DMS 273 treated with DMSO at 0.1 percent for 48 hours (cell line): Measurements from ENCODE around the gene SEC16B.

Source experiments
- DNase-seq: peaks from one replicate; lab custom pipeline; 2025; lab: John Stamatoyannopoulos, UW

The SEC16B gene

DNA sequence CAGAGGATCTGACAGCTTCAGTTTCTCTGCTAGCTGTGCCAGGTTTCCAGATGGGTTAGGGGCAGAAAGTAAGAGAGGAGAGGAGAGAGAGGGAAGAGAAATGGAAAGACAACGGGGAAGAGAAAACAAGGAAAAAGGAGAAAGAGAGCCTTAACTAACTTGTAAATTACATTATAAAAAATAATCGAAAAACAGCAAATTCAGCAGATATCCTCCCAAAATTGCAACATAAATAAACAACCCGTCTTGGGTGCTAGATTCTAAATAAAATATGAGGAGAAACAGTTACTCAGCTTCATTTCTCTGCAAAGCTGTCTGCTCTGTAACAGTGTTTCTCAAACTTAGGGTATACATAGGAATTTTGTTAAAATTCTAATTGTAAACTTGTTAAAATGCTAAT is 29.2 kb downstream of the SEC16B start:
- no peak for DNase-seq

DNA sequence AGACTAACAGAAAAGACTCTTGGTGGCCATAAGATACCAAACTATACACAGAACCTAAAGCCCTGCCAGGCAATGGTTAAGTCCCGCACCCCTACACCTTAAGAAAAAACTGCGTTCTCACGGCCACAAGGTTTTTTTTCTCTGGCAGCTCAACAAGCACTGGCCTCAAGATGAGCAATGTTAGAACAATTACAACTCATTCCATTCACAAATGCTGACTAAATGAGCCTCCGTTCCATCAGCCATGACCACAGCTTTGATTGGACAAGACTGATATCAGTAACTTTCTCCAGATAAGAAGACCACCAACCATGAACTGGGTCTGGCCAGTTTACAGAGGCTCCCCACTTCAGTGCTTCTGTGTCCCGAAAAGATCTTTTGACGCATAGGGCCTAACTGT is 31.9 kb downstream of the SEC16B start:
- no peak for DNase-seq

DNA sequence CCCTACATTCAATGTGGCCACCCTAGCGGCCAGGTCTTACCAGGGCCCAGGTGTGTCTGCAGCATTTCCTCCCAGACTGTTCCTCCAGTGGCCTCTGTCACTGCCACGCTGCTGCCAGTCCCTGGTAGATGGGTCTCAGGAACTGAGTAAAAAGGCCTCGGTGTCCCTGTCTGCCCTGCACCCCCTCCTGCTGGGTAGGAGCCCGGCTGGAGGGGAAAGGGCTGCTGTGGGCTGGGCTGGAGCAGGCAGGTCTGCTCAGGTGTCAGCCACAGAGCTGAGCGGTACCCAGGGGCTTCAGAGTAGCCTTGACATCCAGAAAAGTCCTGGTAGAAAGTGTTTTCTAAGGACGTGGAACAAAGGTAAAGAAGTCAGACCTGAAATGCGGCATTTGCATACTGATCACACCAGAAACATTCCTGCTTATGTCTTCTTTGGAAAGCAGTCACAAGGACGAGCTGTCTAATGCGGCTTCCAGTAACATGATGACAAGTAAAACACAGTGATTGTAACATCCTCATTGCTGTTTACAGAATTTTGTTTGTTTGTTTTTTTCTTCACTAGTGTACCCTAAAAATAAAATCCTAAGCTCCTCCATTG is 32.6 kb downstream of the SEC16B start:
- DNase-seq, result no peak

DNA sequence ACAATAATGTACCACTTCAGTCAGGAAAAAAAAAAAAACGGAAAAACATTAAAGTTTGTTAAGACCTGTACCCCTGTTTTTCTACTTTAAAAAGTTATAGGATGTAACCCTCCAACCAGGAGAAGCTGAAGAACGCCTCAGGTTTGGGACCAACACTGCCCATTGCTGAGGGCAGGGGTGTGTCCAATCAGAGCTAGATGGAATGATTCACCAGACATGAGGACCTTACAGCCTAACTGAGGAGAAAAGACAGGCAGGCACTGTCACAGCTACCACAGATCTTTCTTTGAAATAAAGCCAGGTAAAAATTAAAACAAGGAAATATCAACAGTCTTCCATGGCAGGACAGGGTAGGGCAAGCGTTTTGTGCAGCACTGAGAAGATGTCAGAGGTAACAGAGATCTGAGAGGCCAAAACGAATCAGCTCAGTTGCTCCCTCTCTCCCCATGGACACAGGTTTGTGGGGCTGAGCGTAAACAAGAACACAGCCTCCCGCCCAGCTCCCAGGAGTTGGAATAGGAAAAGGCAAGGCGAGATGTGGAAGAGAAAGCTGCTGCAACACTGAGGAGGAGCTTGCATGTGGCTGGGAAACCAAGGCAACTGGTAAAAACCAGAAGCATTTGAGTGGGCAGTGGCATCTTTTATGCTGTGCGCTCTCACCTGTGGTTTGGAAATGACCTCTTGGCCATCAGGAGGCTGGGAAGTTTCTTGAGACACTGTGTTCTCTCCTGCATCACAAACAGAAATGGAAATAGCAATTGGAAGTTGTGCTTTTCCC is 34.0 kb downstream of the SEC16B start:
- DNase-seq, result no peak

DNA sequence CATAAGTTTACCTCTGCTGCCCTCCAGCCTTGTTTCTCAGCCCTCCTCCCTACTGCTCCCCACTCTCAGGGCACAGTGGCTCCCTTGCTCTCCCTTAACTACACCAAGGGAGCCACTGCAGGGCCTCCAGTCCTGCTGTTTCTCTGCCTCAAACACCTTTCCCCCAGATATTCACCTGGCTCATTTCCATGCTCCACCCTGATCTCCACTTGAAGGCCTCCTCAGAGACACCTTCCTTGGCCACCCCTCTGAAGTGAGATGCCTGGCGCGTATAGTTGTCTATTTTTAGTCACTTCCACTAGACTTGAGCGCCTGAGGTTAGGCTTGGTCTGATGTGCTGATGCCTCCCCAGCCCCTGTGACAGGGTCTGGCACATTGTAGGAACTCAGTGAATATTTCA is 34.9 kb downstream of the SEC16B start:
- DNase-seq, result no peak

DNA sequence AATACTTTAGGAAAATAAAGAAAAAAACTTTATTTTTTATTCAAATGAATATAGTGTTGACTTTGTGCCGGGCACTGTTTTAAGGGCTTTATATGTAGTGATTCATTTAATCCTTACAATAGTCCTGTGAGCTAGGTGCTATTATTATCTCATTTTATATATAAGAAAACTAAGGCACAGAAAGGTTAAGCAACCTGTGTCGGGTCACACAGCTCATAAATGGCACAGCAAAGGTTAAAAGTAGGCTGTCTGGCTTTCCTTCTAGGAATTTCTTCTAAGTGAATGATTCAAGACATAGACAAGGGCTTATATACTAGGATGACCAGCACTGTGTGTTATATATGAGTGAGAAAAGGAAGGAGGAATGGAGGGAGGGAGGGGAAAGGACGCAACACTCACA is 35.4 kb downstream of the SEC16B start:
- no peak for DNase-seq

DNA sequence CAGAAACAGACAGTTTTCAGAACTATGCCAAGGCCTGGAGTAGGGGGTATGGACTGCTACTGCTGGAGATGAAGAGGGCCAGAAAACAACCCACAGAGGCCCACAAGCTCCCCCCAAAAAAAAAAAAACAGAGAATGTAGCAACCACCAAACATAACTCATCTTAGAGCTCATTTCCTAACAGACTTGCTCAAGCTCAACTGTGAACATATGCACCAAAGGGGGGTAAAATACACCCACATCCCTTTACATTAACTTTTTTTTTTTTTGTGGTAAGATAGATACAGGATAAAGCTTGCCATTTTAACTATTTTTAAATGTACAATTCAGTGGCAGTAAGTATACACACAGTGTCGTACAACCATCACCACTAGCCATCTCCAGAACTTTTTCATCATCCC is 36.0 kb downstream of the SEC16B start:
- DNase-seq, result no peak

DNA sequence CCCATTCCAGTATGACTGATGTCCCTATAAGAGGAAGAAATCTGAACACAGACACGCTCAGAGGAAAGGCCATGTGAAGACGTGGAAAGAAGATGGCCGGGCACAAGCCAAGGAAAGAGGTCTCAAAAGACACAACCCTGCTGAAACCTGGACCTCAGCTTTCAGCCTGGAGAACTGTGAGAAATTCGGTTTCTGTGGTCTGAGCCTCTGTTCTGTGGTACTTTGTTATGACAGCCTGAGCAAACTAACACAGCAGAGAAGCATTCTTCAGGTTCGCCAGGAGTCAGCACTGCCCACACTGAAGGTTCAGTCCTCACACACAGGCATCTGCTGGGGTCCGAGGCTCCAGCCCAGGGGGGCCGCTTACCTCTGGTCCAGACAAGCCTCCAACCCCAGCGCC is 37.7 kb downstream of the SEC16B start:
- no peak for DNase-seq

DNA sequence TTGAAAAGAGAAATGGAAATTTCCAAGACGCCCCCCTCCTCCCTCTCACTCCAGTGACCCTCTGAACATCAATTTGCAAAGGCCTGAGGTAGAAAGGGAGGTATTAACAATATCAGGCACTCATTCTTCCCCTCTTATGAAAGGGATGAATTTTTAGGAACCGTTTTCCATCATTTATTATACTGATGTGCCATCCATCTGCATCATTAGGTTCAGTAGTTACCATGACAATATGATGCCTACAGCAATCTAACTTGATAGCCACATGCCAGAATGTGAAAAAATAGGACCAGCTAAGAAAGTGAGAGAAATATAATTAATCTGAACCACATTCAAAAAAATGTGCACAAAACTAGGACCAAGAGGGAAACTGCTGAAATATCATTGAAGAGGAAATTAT is 40.9 kb downstream of the SEC16B start:
- no peak for DNase-seq

DNA sequence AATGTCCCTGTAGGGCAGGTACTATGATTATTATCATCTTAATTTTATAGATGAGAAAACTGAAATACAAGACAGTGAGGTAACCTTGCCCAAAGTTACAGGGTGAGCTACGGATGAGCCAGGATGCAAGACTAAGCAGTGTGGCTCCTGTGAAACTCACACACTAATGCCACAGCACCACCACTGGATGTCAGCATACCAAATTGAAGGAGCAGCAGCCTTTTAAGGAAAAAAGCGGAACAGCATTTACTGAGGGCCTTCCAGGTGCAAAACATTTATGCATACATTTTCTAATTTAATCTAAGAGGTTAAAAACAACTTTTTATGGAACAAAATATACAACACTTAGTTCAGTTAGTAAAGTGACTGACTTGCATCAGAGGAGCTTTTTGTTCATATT is 41.7 kb downstream of the SEC16B start:
- no peak for DNase-seq

DNA sequence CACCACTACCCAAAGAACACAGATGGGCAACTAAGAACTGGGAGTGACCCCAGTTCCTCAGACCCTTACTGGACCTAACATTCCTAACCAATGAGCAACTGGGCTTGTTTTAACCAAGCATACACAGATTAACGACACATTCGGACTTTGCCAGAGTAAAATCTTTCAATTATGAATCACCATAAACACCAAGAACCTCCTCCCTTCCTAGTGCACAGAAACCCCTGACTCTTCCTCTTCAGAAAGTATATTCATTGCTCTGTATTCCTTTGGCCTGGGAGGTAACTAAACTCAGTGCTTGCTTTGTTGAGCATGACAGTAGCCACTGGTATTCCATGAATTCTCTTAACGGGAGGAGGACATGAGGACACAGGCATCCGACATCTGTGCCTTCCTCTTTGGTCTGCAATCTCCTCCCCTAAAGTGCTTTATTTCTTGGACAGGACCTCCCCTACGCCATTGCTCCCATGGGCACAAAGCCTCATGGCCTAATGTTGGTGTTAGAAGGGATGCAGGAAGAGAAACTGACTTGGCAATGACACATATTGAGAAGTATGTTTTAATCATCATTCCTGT is 42.7 kb downstream of the SEC16B start:
- no peak for DNase-seq

DNA sequence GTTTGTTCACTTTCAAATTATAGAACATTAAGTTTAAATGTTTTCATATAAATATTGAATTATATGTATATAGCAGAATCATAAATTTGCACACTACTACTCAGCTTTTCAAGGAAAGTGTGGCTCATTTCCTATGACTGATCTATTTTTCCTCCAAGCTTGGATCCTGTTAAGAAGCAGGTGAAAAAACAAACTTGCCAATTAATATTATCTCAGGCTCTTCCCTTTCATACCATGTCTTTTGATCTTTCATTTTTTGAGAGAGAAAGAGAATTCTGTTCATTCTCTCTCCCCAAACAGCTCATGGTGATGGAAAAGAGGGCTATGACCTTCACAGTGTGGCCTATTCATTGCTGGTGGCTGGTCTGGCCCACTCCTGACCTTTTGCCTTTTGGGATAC is 43.7 kb downstream of the SEC16B start:
- no peak for DNase-seq

DNA sequence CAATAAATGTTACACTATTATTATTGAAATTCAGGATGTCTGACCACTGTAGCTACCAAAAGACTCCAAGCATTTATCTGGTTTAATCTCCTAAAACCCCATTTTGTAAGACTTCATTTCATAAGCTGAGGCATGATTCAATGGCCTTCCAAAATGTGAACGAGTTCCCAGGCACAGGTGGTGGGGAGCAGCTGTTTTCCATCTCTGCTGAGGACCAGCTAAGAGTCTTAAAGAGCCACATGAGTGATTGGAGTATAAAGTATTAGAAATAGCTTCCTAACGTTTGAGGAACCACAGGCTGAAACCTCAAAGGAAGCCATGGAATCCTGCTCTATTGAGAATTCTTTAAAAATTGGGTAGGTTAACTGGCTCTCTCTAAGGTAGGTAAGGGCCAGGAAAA is 44.9 kb downstream of the SEC16B start:
- no peak for DNase-seq

DNA sequence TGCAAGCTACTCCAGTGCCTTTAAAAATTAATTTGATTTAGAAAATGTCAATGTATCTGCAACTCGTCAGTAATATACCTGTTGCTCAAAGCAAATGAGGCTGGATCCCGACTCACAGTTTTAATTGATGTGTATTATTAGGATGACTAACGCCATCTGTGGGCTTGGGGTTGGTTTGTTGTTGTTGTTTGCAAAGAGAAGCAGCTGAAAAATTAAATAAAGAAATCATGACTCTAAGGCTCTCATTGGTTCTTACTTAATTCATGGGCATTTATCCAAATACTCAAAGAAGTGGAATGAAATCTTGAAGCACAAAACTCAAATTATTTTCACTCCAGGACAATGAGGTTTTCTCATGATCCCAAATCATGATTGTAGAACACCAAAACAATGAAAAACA is 46.4 kb downstream of the SEC16B start:
- no peak for DNase-seq

DNA sequence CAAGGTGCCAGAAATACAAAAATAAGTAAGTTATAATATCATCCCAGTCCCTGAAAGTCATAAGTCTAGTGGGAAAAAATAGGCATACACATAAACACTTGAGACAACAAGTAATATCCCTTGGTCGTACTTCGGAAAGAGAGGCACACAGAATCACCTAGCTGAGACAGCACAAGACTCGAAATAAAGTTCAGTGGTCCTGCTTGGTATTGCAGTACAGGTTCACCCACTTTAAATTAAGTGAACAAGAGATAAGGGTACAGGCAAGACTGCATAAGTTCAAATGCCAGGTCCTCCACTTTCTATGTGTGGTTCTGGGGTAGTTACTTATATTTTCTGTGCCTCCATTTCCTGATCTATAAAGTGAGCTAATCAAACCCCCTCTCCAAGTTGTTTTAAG is 47.6 kb downstream of the SEC16B start:
- DNase-seq, result no peak

DNA sequence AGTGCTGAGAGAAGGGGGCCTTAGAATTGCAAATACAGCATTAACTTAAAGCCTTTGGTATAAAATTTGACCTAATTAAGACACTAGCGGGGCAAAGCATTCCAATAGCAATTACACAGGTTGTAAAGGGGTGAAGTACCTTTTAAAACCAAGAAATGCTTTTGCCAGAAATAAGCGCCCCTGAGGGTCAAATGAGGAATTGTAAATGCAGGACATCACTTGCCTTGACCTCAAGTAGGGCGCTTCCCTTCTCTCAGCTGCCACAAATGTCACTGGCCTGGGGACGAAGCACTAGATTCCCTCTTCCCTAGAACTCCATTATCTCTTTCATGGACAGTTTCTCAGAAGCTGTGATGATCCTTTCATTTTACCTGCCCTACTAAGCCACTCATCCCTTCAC is 48.3 kb downstream of the SEC16B start:
- DNase-seq, result no peak

DNA sequence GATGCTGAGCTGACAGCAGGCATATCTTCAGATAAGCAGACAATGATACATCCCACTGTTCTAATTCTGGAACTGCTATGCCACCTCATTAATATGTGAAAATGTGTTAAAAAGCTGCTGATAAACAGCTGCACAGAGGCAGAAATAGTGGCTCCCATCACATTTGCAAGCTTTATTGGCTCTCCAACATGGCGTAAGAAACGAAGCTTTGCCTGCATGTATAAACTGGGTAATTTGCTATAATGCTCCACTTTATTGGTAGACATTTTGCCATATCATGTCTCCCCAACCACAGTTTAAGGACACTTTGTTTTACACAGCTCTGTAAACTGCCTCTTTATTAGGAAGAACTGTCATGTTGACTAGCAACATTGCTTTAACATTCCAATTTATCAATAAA is 49.8 kb downstream of the SEC16B start:
- no peak for DNase-seq

DNA sequence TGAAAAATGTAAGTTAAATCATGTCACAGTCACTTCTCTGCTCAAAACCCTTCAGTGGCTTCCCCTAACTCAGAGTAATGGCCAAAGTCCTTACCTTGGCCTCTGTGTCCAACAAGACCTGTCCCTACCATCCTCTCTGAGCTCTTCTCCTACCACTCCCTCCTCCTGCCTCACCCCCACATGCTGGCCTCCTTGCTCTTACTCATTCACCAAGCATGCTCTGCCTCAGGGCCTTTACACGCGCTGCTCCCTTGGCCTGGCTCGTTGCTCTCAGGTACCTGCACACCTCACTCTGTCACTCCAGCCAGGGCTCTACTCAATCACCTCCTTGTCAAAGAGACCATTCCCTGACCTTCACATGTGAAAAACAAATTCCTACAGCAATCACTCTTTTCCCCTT is 54.2 kb downstream of the SEC16B start:
- no peak for DNase-seq

DNA sequence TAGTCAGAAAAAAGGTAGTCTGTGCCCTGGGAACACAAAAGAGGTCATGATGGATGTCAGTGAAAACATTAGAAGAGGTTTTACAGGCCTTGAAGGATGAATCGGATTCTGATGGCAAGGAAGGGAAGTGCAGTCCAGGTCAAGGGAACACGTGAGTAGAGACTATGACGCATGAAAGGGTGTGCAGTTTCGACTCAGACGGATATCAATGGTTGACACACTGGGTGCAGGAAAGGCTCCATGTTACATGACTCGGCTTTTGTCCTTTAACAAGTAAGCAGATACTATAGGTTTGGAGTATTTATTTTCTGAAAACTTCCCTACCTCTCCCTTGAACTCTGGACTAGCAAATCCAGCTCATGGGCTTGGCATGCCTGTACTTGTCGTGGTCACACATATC is 55.3 kb downstream of the SEC16B start:
- no peak for DNase-seq

DNA sequence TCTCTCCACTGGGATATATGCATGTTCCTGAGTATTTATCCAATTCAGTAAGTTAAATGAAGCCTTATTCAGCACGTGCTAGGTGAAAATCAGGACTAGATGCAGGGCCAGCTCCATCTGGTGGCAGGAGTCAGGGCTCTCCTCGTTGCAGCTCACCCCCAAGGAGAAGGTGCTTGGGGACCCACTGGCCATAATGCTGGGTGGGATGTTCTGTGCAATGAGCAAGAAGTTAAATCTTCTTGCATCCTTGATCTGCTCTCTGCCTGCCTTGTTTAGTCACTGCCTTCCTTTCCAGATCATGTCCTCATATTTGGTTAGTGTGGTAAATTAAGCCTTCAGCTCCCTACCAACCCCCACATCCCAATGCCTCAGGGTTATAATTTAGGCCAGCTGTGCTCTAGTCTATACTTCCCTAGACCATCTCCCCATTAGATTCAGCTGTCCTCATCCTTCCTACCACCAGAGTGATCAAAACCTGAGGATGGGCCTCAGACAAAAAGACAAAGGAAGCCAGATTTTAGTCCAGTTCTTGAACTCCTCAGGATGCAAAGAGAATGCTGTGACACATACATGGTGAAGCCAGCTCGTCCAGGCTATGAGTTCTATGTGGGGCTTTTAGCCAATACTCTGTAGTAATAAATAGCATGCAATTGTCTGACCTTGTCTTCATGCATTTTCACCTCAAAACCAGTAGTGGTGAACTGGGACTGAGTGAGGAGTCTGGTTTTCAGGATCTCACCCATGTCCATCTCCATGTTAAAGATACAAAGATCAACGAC is 55.9 kb downstream of the SEC16B start:
- DNase-seq, result peak; percentile 42

DNA sequence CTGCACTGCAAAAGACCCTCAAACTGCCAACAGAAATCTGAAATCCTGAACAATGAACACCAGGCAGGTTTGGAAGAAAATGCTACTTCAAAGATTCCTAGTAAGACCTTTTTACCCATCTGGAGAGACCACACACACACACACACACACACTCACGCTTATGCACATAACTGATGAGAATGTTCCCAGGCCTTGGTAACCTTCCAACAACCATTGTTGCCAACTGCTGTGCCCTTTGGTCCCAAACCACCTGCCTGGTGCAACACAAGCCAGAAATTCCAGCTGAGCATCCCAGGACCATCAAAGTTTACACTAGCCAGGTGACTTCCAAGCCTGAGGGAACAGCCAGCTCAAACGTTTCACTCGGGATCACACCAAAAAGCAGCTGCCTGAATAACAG is 56.9 kb downstream of the SEC16B start:
- no peak for DNase-seq

DNA sequence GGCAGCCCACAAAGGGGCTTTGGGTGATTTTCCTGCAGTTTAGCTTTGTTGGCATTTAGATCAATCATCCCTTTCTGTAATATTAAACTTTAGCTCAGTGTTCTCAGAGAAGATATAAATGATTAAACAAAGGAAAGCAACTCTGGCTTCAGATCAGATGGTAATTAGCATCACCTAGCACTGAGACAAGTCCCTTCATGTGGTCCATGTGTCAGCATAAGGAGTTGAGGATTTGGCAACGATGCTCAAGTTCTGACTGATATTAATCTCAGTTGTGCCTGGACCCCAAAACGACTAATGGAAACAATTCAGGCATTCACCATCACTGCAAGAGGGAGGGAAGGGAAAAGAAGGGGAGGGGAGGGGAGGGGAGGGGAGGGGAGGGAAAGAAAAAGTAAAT is 60.4 kb downstream of the SEC16B start:
- no peak for DNase-seq

DNA sequence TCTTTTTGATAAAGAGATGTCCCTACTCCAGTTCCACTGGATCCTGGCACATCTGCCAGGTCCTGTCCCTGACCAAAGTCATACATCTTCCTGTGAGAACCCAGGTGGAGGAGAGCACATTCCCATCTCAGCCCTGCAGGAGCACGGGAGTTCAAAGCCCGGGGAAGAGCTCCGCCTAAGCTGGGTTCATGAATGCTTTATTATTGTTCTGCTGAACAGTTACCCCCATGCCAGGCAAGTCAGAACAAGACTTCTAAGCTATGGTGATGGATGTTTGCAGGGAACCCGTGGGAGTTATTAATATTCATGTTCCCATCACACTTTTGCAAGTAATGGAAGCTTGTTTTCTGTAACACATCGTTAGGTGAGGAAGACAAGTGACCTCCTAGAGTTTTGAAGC is 62.9 kb downstream of the SEC16B start:
- DNase-seq, result no peak
